HEK293 (cell line): ENCODE data around the gene GPHN.

Experiments used
- CTCF ChIA-PET: fragments of 350-600 bp; formaldehyde crosslinking; extraction: SDS; loops from one replicate; lab custom pipeline; 2021; ENCODE audit warnings: antibody characterized with exemption; lab: Yijun Ruan, JAX
- POLR2A ChIA-PET: fragments of 300-600 bp; formaldehyde crosslinking; extraction: SDS; loops from one replicate; lab custom pipeline; 2020; ENCODE audit warnings: antibody characterized with exemption, inconsistent platforms; lab: Yijun Ruan, JAX
- H3K27ac ChIP-seq: fragments of 200-500 bp; sonication (Bioruptor generic); 2 replicates; pipeline ENCODE4 v1.5.1; 2014; ENCODE audit warnings: low read depth, low read length, control low read depth, inconsistent platforms; ENCODE audit errors: extremely low read depth
- H3K36me3 ChIP-seq, 2 experiments: fragments of 200-500 bp in 1 of 2; sonication (Bioruptor generic) in 1 of 2; 1 replicate in 1 of 2; 2 replicates in 1 of 2; pipeline ENCODE4 v1.5.1; 2014 to 2017; ENCODE audit warnings: inconsistent platforms in 2 of 2, low read length in 2 of 2; ENCODE audit not compliant: control insufficient read depth in 2 of 2, insufficient read depth in 1 of 2
- H3K4me1 ChIP-seq: fragments of 200-500 bp; sonication (Bioruptor generic); 2 replicates; pipeline ENCODE4 v1.5.1; 2014; ENCODE audit warnings: mild to moderate bottlenecking, low read length, inconsistent platforms; ENCODE audit not compliant: control insufficient read depth, insufficient read depth
- H3K4me3 ChIP-seq: 2 replicates; pipeline ENCODE4 v1.5.1; 2011; ENCODE audit warnings: low read depth, mild to moderate bottlenecking, control low read depth, low read length, moderate library complexity
- H3K9me3 ChIP-seq: fragments of 200-500 bp; sonication (Bioruptor generic); 2 replicates; pipeline ENCODE4 v1.5.1; 2014; ENCODE audit warnings: low read depth, low read length, inconsistent platforms; ENCODE audit not compliant: control insufficient read depth, insufficient read depth
- EGR2 ChIP-seq: fragments of 450-650 bp; formaldehyde crosslinking; IDR thresholded peaks from 2 replicates; pipeline ENCODE4 v1.5.1; 2016; ENCODE audit warnings: low read depth, missing biosample characterization, missing genetic modification characterization
- ZFHX2 ChIP-seq: fragments of 450-650 bp; formaldehyde crosslinking; conservative IDR thresholded peaks from 2 replicates; pipeline ENCODE4 v1.5.1; 2016; ENCODE audit warnings: missing biosample characterization, missing genetic modification characterization
- ZNF138 ChIP-seq: fragments of 450-650 bp; formaldehyde crosslinking; IDR thresholded peaks from 2 replicates; pipeline ENCODE4 v1.5.1; 2016; ENCODE audit warnings: missing biosample characterization, missing genetic modification characterization, borderline replicate concordance
- ZNF16 ChIP-seq: fragments of 450-650 bp; formaldehyde crosslinking; IDR thresholded peaks from 2 replicates; pipeline ENCODE4 v1.5.1; 2016; ENCODE audit warnings: low read depth, missing biosample characterization, missing genetic modification characterization
- ZNF18 ChIP-seq: fragments of 450-650 bp; formaldehyde crosslinking; IDR thresholded peaks from 2 replicates; pipeline ENCODE4 v1.5.1; 2016; ENCODE audit warnings: missing biosample characterization, missing genetic modification characterization
- ZNF202 ChIP-seq: fragments of 450-650 bp; formaldehyde crosslinking; IDR thresholded peaks from 2 replicates; pipeline ENCODE4 v1.5.1; 2016; ENCODE audit warnings: missing biosample characterization, missing genetic modification characterization, borderline replicate concordance
- ZNF521 ChIP-seq: fragments of 450-650 bp; formaldehyde crosslinking; IDR thresholded peaks from 2 replicates; pipeline ENCODE4 v1.5.1; 2017; ENCODE audit warnings: missing biosample characterization, mild to moderate bottlenecking, missing genetic modification characterization
- ZNF785 ChIP-seq: fragments of 450-650 bp; formaldehyde crosslinking; IDR thresholded peaks from 2 replicates; pipeline ENCODE4 v1.5.1; 2016; ENCODE audit warnings: missing biosample characterization, missing genetic modification characterization
- TF ChIP-seq, protein P1 (sequence below): fragments of 450-650 bp; IDR thresholded peaks from 2 replicates; pipeline ENCODE4 v1.5.1; 2018; ENCODE audit warnings: missing biosample characterization, missing genetic modification characterization
- TF ChIP-seq, protein P2 (sequence below): fragments of 450-650 bp; formaldehyde crosslinking; IDR thresholded peaks from 2 replicates; pipeline ENCODE4 v1.5.1; 2017; ENCODE audit warnings: missing biosample characterization, missing genetic modification characterization

GPHN gene

DNA sequence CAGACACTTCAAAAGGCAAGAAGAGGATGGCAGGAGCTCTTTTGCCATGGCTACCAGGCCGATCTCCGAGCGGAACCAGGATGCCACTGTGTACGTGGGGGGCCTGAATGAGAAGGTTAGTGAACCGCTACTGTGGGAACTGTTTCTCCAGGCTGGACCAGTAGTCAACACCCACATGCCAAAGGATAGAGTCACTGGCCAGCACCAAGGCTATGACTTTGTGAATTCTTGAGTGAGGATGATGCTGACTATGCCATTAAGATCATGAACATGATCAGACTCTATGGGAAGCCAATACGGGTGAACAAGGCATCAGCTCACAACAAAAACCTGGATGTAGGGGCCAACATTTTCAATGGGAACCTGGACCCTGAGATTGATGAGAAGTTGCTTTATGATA, 691.1 kb downstream of the GPHN start:
- Histone ChIP-seq H3K4me3 (no peak overlapping the region), H3K4me1 (no peaks in the 10 kb centered on the region), H3K9me3 (no peaks in the 10 kb centered on the region), H3K36me3 (no peaks in the 10 kb centered on the region), H3K27ac (no peak overlapping the region)
- TF ChIP-seq, protein P1, sequence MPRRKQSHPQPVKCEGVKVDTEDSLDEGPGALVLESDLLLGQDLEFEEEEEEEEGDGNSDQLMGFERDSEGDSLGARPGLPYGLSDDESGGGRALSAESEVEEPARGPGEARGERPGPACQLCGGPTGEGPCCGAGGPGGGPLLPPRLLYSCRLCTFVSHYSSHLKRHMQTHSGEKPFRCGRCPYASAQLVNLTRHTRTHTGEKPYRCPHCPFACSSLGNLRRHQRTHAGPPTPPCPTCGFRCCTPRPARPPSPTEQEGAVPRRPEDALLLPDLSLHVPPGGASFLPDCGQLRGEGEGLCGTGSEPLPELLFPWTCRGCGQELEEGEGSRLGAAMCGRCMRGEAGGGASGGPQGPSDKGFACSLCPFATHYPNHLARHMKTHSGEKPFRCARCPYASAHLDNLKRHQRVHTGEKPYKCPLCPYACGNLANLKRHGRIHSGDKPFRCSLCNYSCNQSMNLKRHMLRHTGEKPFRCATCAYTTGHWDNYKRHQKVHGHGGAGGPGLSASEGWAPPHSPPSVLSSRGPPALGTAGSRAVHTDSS (tag by site-specific recombination) = no peak
- POLR2A ChIA-PET = no interaction called here
- CTCF ChIA-PET = no interaction called here

- Histone ChIP-seq H3K4me1 (no peaks in the 10 kb centered on the region), H3K4me3 (no peak overlapping the region), H3K27ac (no peak overlapping the region), H3K9me3 (no peaks in the 10 kb centered on the region), H3K36me3 (no peaks in the 10 kb centered on the region)
- TF ChIP-seq ZNF18 (no peak), ZNF521 (no peak), ZNF16 (tag by site-specific recombination) (no peak), ZNF202 (tag by site-specific recombination) (no peak), ZNF785 (tag by site-specific recombination) (no peak)
- TF ChIP-seq, protein P2, sequence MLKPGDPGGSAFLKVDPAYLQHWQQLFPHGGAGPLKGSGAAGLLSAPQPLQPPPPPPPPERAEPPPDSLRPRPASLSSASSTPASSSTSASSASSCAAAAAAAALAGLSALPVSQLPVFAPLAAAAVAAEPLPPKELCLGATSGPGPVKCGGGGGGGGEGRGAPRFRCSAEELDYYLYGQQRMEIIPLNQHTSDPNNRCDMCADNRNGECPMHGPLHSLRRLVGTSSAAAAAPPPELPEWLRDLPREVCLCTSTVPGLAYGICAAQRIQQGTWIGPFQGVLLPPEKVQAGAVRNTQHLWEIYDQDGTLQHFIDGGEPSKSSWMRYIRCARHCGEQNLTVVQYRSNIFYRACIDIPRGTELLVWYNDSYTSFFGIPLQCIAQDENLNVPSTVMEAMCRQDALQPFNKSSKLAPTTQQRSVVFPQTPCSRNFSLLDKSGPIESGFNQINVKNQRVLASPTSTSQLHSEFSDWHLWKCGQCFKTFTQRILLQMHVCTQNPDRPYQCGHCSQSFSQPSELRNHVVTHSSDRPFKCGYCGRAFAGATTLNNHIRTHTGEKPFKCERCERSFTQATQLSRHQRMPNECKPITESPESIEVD (tag by site-specific recombination) = no peak
- TF ChIP-seq, protein P1 (tag by site-specific recombination) = no peak
- ChIA-PET POLR2A (no interaction called here), CTCF (no interaction called here)
Measured at GRCh38 chr14:67207810-67208209, 699.9 kb downstream of the GPHN start.

GRCh38 chr14:67218126-67218525, 710.2 kb downstream of the GPHN start:
- ChIA-PET CTCF (no interaction called here), POLR2A (no interaction called here)
- H3K4me1 ChIP-seq = peaks cover 12% of the 10 kb centered on the region
- no peak overlapping the region for H3K4me3 ChIP-seq
- H3K36me3 ChIP-seq = no peaks in the 10 kb centered on the region
- no peak overlapping the region; the same call in 1 of the 2 replicates for H3K27ac ChIP-seq
- H3K9me3 ChIP-seq = no peaks in the 10 kb centered on the region
- peak; percentile 72 for TF ChIP-seq ZFHX2
- TF ChIP-seq ZNF138 (tag by site-specific recombination) = no peak
- peak; percentile 74 for TF ChIP-seq EGR2 (tag by site-specific recombination)
